CD1c-positive myeloid dendritic cell (primary cell): ENCODE results near the gene ATXN1.
"Not testable (repeated sequence)": the region's sequence is repeated elsewhere in the genome, so short reads cannot be mapped to it uniquely, and the experiment has no call there.

Source experiments
- DNase-seq: peaks from one replicate; pipeline ENCODE4 v3.0.0-alpha.2; 2016; ENCODE audit errors: extremely low spot score

ATXN1 gene

GRCh38 chr6:16615215-16615614, 146.0 kb downstream of the ATXN1 start:
- not testable (repeated sequence) for DNase-seq

GRCh38 chr6:16614143-16614542, 147.1 kb downstream of the ATXN1 start:
- DNase-seq = not testable (repeated sequence)

GRCh38 chr6:16613504-16613903, 147.8 kb downstream of the ATXN1 start:
- DNase-seq = not testable (repeated sequence)

GRCh38 chr6:16608444-16608843, 152.8 kb downstream of the ATXN1 start:
- DNase-seq = no peak

- DNase-seq = no peak
Observed at GRCh38 chr6:16602035-16602434, 159.2 kb downstream of the ATXN1 start.

DNA sequence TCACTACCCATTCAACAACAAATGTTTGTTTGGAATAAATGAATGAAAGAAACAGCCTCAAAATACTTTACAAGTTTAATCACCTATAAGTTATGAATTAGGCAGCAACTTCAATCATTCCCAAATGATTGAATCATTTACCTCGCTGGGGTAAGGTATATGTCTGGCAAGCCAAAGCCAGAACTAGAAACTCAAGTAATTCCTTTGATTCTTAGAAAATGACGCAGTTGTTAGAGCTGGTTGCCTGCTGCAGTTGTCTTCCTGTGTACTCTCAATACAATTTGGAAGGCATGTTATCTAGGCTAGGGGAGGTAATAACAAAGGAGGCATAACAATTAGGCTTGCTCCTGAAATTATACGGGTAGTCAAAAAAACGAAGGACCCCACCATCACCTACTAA, 160.6 kb downstream of the ATXN1 start:
- DNase-seq = no peak

DNA sequence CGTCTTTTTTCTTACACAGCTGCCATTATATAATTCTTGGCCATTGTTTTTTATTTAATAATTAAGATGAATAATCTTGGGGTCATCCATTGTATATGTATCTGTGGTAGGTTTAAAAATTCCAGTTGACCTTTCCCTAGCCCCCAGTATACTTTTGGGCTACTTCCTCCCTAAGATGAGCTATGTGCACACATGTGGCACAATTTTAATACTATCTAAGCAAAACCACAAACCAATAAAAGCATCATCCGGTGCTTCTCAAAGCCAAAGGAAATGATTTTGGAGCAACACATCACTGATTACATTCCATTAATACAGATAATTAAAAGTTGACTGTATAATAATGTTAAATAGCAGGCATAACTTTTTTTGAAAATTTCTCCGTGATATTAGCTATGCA, 161.2 kb downstream of the ATXN1 start:
- DNase-seq = no peak

GRCh38 chr6:16596616-16597331, 164.5 kb downstream of the ATXN1 start:
- no peak for DNase-seq

- DNase-seq = no peak
Observed at GRCh38 chr6:16595514-16596120, 165.6 kb downstream of the ATXN1 start.

DNA sequence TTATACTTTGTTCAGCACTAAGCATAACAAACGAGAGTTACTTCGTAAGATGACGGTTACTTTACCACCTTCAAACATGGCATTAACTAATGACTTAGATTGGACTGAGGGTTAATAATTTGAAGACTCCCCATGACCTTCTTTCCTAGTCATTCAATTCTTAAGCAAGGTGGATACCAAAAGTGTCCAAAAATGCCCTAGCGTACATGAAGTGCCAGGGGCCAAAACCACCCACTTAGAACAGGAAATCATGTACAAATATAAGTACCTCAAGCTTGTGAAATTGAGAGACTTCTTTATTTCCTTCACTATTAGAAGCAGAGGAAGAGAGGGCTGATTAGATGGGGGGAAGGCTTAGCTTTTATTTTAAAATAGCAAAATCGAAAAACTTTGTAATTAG, 166.4 kb downstream of the ATXN1 start:
- DNase-seq = no peak

DNA sequence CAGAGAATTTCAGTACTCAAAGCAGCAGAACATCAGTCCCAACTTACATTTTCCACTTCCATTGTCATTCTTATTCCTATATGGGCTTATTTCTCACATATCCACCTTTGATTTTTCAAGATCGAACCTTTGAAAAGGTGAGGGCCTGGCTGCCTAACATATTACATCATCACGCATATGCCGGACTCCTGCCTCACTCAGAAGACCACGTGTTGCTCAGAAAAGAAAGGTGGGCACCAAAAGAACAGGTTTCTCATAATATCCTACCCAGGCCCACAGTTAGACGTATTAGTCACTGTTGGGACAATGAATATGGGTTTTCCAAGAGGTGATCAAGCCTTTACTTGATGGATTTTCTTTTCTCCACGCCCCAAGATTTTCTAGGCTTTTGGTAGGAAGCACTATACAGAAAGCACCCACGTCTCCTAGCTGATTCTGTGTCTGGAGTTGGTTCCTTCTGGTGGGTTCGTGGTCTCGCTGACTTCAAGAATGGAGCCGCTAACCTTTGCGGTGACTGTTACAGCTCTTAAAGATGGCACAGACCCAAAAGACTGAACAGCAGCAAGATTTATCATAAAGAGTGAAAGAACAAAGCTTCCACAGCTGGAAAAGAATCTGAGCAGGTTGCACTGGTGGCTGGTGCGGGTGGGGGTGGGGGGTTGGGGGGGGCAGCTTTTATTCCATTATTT, 168.9 kb downstream of the ATXN1 start:
- peak; percentile 24 for DNase-seq

DNA sequence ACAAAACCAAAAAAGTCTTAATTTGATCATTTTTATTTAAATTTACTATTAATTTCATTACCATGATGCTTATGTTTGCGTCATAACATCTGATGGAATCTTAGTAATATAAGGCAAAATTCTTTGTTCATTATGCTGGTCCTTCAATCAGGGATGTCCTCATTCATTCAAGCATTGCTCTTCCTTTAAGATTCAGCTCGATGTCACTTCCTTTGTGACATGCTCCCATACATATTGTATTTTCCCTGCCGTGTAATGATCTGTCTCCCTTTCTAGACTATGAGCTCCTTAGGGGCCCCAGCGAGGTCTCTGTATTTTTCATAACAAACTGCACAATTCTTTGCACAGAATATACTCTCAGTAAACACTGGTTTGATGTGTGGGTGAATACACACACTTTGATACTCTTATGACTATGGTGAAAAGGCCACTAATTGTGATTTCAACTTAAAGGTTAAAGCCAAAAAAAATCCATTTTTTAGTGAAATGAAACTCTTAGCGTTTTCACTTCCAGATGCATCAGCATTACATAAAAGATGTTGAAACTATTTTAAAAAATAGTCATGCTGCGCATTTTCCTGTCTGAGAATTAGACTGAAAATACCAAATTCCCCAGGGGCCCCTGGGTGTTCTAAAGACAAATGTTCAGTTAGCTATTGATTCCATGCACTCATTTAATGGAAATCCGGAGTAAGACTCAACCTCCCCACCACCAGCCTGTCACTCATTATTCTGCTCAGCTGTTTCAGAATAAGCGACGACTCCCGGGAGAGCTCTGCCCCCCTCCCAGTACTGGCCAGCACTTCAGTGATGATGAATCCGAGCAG, 169.7 kb downstream of the ATXN1 start:
- DNase-seq = peak; percentile 84

GRCh38 chr6:16585805-16586204, 175.5 kb downstream of the ATXN1 start:
- peak; percentile 80 for DNase-seq

GRCh38 chr6:16583144-16583762, 178.0 kb downstream of the ATXN1 start:
- DNase-seq = no peak

GRCh38 chr6:16582446-16583143, 178.7 kb downstream of the ATXN1 start:
- DNase-seq = no peak

- no peak for DNase-seq
Observed at GRCh38 chr6:16578695-16579285, 182.5 kb downstream of the ATXN1 start.

- peak; percentile 46 for DNase-seq
Observed at GRCh38 chr6:16576451-16577368, 184.6 kb downstream of the ATXN1 start.

- DNase-seq = no peak
Observed at GRCh38 chr6:16575655-16576054, 185.6 kb downstream of the ATXN1 start.

DNA sequence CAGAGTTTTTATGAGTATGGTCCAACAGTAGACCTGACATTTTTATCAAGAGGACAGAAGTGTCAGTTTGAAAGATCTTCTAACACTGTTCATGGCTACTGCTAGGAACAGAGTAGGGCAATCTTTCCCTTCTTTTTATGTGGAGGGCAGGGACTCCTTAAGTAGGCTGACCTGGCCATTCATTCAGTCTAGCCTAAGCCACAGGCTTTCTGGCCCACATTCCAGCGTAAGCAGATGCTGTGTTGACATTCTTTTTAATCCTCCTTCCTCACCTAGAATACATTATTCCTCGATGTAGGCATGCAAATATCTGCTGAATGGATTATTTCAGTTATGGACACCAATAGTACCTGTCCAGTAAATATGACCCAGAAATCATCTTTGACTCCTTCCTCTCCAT, 188.3 kb downstream of the ATXN1 start:
- DNase-seq = no peak

- no peak for DNase-seq
Observed at GRCh38 chr6:16572317-16572716, 188.9 kb downstream of the ATXN1 start.
